Activated naive CD8-positive, alpha-beta T cell treated with anti-CD3 and anti-CD28 coated beads, Interleukin-2, amount 50 U/mL, for 16 hours (primary cell): Measurements from ENCODE around the gene ANO8.
"Not testable (repeated sequence)": the region's sequence is repeated elsewhere in the genome, so short reads cannot be mapped to it uniquely, and the experiment has no call there.

Experiments used
- DNase-seq: peaks from one replicate; pipeline ENCODE4 v3.0.0-alpha.2; 2020; ENCODE audit warnings: low read depth, low spot score

The ANO8 gene

GRCh38 chr19:17312189-17313113 lies 22.2 kb downstream of the ANO8 start:
- DNase-seq: no peak

DNA sequence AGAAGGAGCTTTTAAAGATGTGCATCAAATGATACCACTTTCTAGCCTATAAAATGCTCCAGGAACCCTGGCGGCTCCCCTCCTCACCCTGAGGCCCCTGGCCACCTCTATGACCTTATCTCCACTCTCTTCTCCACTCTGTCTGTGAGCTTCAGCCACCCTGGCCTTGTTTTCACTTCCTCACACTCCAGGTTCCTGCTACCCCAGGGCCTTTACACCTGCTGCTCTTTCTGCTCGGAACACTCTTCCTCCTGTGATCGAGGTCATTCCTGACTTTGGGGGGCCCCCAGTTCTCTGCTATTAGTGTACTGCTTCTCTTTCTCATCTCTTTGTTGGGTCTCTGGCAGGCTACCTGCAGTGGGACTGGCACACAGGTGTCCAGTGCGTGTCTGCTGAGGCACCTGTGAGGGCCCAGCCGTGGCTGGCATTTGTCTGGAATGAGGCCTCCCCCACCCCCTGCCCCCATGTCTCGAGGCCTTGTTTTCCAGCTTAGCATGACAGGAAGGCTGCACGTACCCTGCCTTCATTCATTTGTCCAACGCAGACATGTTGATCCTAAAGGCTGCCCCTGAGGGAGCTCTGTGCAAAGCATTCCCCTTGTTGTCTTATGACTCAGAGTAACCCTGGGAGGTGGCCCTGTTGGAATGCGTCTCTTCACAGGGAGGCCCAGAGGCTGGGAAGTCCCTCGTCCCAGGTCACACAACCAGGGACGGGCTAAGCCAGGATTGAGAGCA lies 23.0 kb downstream of the ANO8 start:
- no peak for DNase-seq

DNA sequence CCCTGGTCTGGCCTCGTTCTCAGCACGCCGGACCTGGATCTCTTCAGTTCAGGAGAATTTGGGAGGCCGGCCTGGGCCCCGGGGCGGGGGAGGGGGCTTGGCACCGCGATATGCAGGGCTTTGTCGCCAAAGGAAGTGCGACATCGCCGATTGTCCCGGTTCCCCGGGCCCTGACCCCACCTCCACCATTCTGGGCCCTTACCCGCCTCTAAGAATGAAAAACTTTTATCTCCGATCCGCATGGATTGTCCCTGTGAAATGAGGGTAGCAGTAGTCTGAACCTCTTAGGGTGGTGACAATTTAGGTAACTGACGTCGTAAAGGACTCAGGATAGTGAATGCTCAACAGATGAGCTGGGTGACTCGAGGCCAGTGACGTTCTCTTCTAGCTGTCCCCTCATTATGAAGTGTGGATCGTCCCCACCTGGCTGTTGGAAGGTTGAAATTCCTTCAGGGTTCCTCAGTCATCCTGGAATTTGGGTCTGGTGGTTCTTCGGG lies 24.6 kb downstream of the ANO8 start:
- no peak for DNase-seq

DNA sequence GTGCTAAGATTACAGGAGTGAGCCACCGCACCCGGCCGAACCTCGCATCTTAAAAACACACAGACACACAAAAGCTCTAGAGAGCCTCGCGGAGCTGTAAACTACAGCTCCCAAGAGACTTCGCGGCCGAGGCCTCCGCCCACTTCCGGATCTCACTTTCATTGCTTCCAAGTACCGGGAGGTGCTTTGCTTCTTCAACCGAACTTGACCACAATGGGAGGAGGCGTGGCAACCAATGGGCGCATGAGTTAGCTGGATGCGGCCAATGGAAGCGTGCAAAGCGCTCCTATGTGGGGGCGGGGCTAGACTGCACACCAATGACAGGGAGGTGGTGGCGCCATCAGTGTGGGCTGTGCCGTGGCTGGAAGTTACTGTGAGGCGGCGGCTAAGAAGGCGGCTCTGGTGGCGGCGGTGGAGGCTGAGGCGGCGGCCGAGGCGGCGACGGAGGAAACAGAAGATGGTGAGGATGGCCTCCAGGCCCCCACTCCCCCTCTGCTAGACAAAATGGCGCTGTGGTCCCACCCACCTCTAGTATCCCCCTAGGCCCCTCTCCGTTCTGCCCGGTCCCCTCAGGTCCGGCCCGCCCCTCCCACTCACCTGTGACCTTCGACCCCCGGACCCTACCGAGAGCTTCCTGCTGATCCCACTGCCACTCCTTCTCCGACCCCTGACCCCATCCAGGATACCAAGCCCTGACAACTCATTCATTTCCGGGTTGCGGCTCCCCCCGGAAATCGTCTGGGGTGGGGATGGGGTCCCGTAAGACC lies 25.3 kb downstream of the ANO8 start, which contains the start of gene DDA1:
TSS of gene DDA1 (plus strand) at position 366 of the 767 bp plus-strand sequence. CDS start at position 458, 92 bp downstream.
- peak; percentile 99 for DNase-seq

- no peak for DNase-seq
Observed at GRCh38 chr19:17307876-17308377, 26.7 kb downstream of the ANO8 start.

GRCh38 chr19:17306285-17306714 lies 28.4 kb downstream of the ANO8 start:
- no peak for DNase-seq

GRCh38 chr19:17305517-17306284 lies 29.0 kb downstream of the ANO8 start, which contains the start of gene MRPL34:
TSS of gene MRPL34 (plus strand) at chr19:17305872. CDS start at chr19:17305893, 21 bp downstream.
- peak; percentile 87 for DNase-seq

GRCh38 chr19:17305216-17305516 lies 29.5 kb downstream of the ANO8 start:
- no peak for DNase-seq

- no peak for DNase-seq
Observed at GRCh38 chr19:17304386-17305215, 30.1 kb downstream of the ANO8 start.

GRCh38 chr19:17303940-17304267 lies 30.8 kb downstream of the ANO8 start:
- no peak for DNase-seq

GRCh38 chr19:17303167-17303939 lies 31.3 kb downstream of the ANO8 start, which contains the start of gene ABHD8:
TSS of gene ABHD8 (minus strand) at chr19:17303425. CDS start at chr19:17301616, 1,809 bp downstream.
- peak; percentile 86 for DNase-seq

DNA sequence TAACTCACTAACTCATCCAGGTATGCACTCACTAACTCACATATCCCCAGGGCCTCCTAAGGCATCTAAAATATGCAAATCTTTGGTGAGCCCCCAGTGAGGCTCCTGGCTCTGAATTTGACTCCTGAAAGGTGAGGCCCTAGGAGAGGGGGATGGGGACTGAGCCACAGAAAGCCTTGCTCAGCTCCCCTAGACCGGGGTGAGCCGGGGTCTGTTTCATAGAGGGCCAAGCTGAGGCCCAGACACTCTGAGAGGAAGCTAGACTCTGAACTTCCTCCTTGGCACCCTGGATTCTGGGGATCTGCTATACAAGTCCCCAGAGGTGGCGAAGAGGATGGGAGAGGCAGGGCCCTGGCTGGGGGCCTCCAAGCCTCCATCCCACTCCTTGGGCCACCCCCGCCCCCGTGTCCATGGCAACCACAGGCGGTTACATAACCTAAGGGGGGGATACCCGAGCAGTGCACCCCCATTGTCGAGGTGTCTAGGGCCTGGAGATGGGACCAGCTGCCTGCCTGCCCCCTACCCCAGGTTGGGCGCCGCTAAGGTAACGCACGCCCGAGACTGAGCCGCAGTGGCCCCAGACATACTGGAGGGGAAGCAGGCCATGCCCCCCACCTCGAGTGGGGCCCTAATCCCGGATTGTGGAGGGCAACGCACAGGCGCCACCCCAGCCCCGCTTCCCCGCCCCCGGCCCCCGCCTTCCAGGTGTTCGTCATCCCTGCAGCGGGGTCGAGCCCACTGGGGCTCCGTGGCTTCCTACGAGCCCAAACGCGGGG lies 32.1 kb downstream of the ANO8 start:
- no peak for DNase-seq

DNA sequence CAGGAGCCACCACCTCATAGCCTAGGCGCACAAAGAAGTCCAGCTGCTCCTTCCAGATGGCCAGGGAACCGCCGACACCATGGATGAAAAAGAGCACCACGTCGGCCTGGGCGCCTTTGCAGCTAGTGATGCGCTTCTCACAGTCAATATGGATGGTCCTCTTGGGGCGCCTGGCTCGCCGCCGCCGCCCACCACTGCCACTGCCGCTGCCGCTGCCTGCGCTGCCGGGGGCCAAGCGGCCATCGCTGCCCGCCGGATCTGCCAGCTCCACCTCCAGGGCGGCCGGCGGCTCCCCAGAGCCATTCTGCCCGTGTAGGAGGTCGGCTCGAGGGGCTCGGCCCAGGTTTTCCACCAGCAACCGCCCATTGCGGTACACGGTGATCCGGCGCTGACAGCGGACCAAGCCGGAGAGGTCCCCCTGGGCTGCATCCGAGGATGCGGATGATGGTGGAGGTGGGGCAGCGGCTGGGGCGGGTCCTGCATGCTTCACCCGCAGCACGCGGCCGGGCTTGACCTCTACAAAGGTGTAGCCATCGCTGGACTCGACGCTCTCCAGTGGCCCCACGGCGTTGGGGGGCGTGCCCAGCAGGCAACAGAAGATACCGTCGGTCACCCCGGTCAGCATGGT lies 33.5 kb downstream of the ANO8 start:
- DNase-seq: no peak

GRCh38 chr19:17296976-17297375 lies 37.7 kb downstream of the ANO8 start:
- no peak for DNase-seq

GRCh38 chr19:17296273-17296672 lies 38.4 kb downstream of the ANO8 start:
- no peak for DNase-seq

GRCh38 chr19:17295551-17295950 lies 39.1 kb downstream of the ANO8 start:
- DNase-seq: not testable (repeated sequence)

DNA sequence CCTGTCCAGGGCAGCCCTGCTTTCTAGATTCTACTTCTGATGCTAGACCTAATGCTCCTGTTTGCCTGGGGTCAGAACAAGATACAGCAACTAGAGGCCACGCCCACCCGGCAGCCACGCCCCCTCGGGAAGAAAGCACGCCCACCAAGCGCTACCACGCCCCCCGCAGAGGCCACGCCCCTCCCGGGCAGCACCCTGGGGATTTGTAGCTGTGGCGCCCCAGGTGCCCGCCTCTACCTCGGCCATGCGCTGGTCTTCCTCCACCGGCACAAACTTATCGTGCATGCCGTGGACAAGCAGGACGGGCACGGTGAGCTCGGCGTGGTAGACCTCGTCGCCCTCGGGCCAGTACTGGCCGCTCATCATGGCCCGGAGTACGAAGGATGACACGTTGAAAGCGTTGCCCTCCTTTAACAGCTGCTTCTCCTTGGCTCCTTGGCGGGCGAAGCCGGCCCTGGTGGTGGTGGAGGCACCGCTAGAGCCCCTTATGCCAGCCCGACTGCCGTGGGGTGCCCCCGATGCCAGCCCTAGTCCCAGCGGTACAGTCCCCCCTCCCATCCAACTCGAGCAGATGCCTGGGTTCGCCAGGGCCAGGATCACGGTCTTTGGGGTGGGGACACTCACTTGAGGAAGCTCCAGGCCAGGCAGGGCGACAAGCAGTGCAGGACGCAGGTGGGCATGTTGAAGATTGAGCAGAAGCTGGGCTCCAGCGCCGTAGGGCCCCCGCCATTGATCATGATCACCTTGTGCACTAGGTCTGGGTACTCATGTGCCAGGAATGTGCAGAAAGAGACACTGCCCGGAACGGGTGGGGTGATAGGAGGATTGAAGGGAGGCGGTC lies 40.4 kb downstream of the ANO8 start:
- peak; percentile 24 for DNase-seq
